AG10803 (cell line): ENCODE measurements around the gene THRB.

Source experiments
- DNase-seq: peaks from one replicate; pipeline ENCODE4 v3.0.0; 2010; ENCODE audit warnings: low read depth
- H3K4me3 ChIP-seq: 2 replicates; pipeline ENCODE4 v1.5.1; 2011; ENCODE audit warnings: mild to moderate bottlenecking, low read length, control low read depth
- TF ChIP-seq, protein P1 (sequence below): conservative IDR thresholded peaks from 2 replicates; pipeline ENCODE4 v1.5.1; 2011; ENCODE audit warnings: mild to moderate bottlenecking, low read length, control low read depth, inconsistent platforms

The THRB gene

DNA sequence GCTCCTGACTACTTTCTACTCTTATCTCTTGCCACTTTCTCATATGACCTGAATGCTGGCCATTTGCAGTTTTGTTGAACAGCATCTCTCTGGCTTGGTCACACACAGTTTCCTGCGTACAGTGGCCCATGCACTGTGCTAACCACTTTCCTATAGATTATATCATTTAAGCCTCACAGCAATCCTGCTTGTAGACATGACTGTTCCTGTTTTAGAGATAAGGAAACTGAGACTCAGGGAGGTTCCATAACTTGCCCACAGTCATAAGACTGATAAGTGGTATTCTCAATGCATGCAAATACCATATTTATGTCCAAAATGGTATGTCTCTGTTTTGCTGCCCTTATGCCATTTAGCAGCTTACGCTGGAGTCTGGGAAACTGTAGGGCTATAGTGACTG is 320.0 kb downstream of the THRB start:
- DNase-seq, result no peak
- TF ChIP-seq, protein P1, sequence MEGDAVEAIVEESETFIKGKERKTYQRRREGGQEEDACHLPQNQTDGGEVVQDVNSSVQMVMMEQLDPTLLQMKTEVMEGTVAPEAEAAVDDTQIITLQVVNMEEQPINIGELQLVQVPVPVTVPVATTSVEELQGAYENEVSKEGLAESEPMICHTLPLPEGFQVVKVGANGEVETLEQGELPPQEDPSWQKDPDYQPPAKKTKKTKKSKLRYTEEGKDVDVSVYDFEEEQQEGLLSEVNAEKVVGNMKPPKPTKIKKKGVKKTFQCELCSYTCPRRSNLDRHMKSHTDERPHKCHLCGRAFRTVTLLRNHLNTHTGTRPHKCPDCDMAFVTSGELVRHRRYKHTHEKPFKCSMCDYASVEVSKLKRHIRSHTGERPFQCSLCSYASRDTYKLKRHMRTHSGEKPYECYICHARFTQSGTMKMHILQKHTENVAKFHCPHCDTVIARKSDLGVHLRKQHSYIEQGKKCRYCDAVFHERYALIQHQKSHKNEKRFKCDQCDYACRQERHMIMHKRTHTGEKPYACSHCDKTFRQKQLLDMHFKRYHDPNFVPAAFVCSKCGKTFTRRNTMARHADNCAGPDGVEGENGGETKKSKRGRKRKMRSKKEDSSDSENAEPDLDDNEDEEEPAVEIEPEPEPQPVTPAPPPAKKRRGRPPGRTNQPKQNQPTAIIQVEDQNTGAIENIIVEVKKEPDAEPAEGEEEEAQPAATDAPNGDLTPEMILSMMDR, result no peak
- H3K4me3 ChIP-seq, result no peak overlapping the region

DNA sequence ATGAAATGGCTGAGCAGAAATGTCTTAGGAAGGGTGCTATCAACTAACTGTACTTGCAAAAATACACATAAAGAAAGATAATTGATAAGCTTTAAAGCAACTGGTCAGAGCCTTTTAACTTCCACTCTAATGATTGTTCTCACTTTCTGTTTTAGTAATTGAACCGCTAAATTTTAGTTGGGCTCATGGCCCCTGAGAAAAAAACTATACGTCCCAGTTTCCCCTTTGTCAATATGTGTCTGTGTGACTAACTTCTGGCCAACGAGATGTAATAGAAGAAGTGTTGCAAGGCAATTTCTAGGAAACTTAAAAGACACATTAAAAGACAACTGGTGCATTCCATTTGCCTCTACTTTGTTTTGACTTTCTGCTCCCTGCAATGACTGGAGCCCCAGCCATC is 325.7 kb downstream of the THRB start:
- H3K4me3 ChIP-seq, result no peak overlapping the region
- no peak for DNase-seq
- TF ChIP-seq, protein P1, result no peak

DNA sequence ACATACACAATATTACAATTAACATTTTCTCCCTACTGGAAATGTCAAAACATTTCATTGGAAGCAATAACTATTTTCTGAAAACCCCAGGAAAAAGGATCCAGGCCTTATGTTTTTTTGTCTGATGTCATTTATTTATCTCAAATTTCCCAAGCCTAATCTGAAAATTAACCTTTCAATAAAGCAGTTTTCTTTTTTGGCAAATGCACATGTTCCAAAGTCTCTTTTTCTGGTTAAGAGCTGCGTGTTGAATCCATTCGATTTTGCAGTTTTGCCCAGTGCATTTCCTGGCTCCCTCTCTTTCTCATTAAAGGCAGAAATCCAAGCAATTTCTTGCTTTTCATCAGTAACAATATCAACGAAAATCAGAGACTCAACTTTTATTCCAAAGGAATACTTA is 327.2 kb downstream of the THRB start:
- TF ChIP-seq, protein P1, result no peak
- DNase-seq, result no peak

DNA sequence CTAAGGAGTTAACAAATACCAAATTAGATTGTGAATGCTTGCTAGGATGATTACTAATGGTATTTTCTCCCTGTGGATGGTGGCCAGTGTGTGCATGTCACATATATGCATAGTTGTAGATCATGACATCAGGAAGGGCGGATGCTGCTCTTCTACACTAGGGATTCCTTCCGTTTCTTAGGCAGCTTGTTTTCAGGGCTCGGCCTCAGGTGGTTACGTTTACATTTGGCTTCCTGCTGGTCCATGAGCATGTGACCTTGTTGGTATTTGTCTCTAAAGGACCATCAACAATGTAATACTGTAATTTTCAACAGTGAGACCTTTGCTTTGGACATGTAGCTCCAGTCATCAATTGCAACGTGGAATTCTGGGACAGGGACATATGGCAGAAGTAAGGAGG is 328.1 kb downstream of the THRB start:
- TF ChIP-seq, protein P1, result no peak
- H3K4me3 ChIP-seq, result no peak overlapping the region
- no peak for DNase-seq

More for the DNA sequence above, 327.2 kb downstream of the THRB start:
- no peak overlapping the region for H3K4me3 ChIP-seq

DNA sequence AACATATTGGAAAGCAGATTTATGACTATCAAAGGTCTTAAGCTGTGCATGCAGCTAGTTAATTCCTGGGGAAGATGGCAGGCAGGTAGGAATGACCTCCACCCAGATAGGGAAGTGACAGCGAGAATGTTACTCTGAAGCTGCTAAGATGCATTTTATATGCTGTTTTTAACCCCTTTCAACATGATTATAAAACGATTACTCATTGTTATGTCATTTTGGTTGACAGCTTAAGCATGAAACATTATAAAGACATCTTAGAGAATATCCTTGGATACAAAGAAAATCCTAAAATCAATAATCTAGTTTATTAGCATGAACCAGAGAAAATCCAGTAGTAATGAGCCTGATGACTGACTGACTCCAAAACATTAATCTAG is 329.1 kb downstream of the THRB start:
- DNase-seq, result no peak
- H3K4me3 ChIP-seq, result no peak overlapping the region
- TF ChIP-seq, protein P1, result no peak

DNA sequence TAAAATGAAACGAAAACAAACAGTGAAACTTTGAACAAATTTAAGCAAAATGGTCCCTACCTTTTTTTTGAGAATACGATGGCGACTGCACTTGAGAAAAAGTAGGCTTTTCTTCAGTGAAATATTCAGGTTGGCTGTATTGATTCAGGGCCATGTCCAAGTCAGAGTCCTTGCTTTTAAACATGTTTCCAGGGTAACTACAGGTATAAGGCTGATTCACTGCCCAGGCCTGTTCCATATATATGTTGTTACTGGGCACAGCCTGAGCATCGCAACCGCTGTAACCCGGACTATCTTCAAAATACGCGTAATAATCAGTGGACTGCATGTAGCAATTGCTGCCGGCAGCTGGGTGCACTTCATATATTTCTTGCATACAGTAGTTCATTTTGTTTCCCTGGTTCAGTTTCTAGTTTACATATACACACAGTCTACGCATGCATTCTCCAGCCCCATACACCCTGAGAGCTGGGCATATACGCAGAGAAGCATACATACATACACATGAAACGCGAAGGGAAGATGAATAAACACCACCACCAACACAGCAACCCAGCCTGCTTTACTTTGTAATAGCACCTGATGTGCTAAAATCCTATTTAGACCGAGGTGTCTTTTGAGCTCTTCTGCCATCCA is 329.6 kb downstream of the THRB start:
- TF ChIP-seq, protein P1, result no peak
- H3K4me3 ChIP-seq, result no peak overlapping the region
- DNase-seq, result no peak

DNA sequence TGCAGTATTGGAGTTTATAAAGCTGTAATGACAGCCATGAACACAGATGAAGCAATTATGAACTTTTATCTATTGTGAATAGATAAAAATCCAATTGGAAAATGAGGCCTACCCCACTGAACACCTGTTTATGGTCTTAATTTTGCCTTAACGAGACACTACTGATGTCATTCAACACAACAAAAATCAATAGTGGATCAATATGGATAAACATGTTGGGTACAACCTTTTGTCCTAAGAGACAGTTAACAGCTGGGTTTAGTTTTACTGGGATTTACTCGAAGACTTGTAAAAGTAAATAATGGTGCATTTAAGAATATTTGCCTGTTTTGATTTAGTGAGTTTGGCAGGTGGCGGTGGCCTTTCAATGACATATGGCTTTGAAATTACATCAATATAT is 331.7 kb downstream of the THRB start:
- H3K4me3 ChIP-seq, result no peak overlapping the region
- DNase-seq, result no peak
- TF ChIP-seq, protein P1, result no peak
